CD4-positive, alpha-beta memory T cell (primary cell): ENCODE measurements around the gene SERPINB13. TPM values are rescaled to one million over a fixed set of nuclear protein-coding genes. Genes with fewer than 3 reads are reported as not detected.

ENCODE experiments used
- CTCF ChIA-PET: fragments of 350-600 bp; sonication (Branson Sonifier 250); formaldehyde crosslinking; loops from one replicate; lab custom pipeline; 2021; ENCODE audit warnings: inconsistent platforms; ENCODE audit not compliant: partially characterized antibody; lab: Charles Lee
- POLR2A ChIA-PET: fragments of 350-600 bp; sonication (Branson Sonifier 250); formaldehyde crosslinking; loops from one replicate; lab custom pipeline; 2021; ENCODE audit not compliant: partially characterized antibody; lab: Charles Lee
- DNase-seq, 5 donors: peaks; one replicate each; pipeline versions ENCODE4 v3.0.0 to v3.0.0-alpha.2; 2020 to 2022; ENCODE audit warnings: mixed read lengths in 1 of 5
- H3K27ac ChIP-seq: one replicate; pipeline ENCODE4 v1.7.0; 2013; ENCODE audit warnings: low read depth, low read length
- H3K27me3 ChIP-seq: 2 replicates; pipeline ENCODE4 v1.7.0; 2013; ENCODE audit warnings: mild to moderate bottlenecking, low read length, moderate library complexity; ENCODE audit not compliant: insufficient read depth
- H3K36me3 ChIP-seq: 2 replicates; pipeline ENCODE4 v1.7.0; 2013; ENCODE audit warnings: mild to moderate bottlenecking, low read length, moderate library complexity; ENCODE audit not compliant: insufficient read depth
- H3K4me1 ChIP-seq: 2 replicates; pipeline ENCODE4 v1.7.0; 2013; ENCODE audit warnings: mild to moderate bottlenecking, low read length, moderate library complexity; ENCODE audit not compliant: insufficient read depth
- H3K4me3 ChIP-seq, 2 donors: one replicate each; pipeline ENCODE4 v1.7.0; 2013; ENCODE audit warnings: low read length in 2 of 2, mild to moderate bottlenecking in 1 of 2
- H3K9me3 ChIP-seq, 2 donors: one replicate each; pipeline ENCODE4 v1.7.0; 2013; ENCODE audit warnings: low read length in 2 of 2, control low read depth in 1 of 2; ENCODE audit not compliant: control insufficient read depth in 1 of 2
- H3K27ac Mint-ChIP-seq, 7 donors: one replicate each; pipeline ENCODE4 v1.8.0; 2020 to 2021; ENCODE audit warnings: mixed read lengths in 7 of 7, mild to moderate bottlenecking in 6 of 7, inconsistent platforms in 3 of 7, moderate library complexity in 3 of 7
- H3K27me3 Mint-ChIP-seq, 2 donors: one replicate each; pipeline ENCODE4 v1.8.0; 2020 to 2021; ENCODE audit warnings: mixed read lengths in 2 of 2
- H3K36me3 Mint-ChIP-seq, 2 donors: one replicate each; pipeline ENCODE4 v1.8.0; 2020 to 2021; ENCODE audit warnings: mixed read lengths in 2 of 2, inconsistent platforms in 1 of 2, mild to moderate bottlenecking in 1 of 2
- H3K4me1 Mint-ChIP-seq, 4 donors: one replicate each; pipeline ENCODE4 v1.8.0; 2020 to 2021; ENCODE audit warnings: mixed read lengths in 4 of 4, mild to moderate bottlenecking in 1 of 4
- H3K4me3 Mint-ChIP-seq, 8 donors: one replicate each; pipeline ENCODE4 v1.8.0; 2020 to 2021; ENCODE audit warnings: mixed read lengths in 8 of 8, mild to moderate bottlenecking in 7 of 8, moderate library complexity in 6 of 8, inconsistent platforms in 3 of 8
- H3K9me3 Mint-ChIP-seq, 8 donors: one replicate each; pipeline ENCODE4 v1.8.0; 2020 to 2021; ENCODE audit warnings: mixed read lengths in 8 of 8, mild to moderate bottlenecking in 5 of 8, inconsistent platforms in 3 of 8, moderate library complexity in 1 of 8
- intact Hi-C: fragments of 100-400 bp; cut with micrococcal nuclease; formaldehyde crosslinking; loops from one replicate; pipeline ENCODE4 v1.15.1; 2023
- polyA plus RNA-seq, 2 donors: library from polyadenylated mRNA; unstranded; fragments of 300-500 nt; fragmentation: Illumina TruSeq; gene quantifications; one replicate each; pipeline ENCODE4 v1.2.3, GENCODE V29; 2021
- total RNA-seq, 2 experiments: library from RNA; stranded (reverse); gene quantifications; one replicate each; pipeline ENCODE4 v1.2.3, GENCODE V29; 2021

SERPINB13 gene
- total and polyA plus RNA-seq, 4 experiments from 2014 or later, result not detected

- Mint-ChIP-seq H3K4me3 (no peak overlapping the region), H3K27ac (no peak overlapping the region), H3K4me1 (no peaks in the 10 kb centered on the region), H3K36me3 (no peaks in the 10 kb centered on the region), H3K9me3 (peaks cover 0 to 6% (median 0%) of the 10 kb centered on the region in 8 donors), H3K27me3 (peaks cover 12 to 15% of the 10 kb centered on the region in 2 donors)
- H3K36me3 ChIP-seq, result no peaks in the 10 kb centered on the region
- no peaks in the 10 kb centered on the region for H3K9me3 ChIP-seq
- DNase-seq, result no peak
- H3K4me3 ChIP-seq, result no peak overlapping the region
- no peaks in the 10 kb centered on the region for H3K4me1 ChIP-seq
- ChIA-PET POLR2A (no interaction called here), CTCF (no interaction called here)
- no peak overlapping the region for H3K27ac ChIP-seq
- H3K27me3 ChIP-seq, result no peaks in the 10 kb centered on the region
- intact Hi-C loops, result no loop called here
These were observed 1.8 kb downstream of the SERPINB13 start for GRCh38 chr18:63588909-63589308.

GRCh38 chr18:63590373-63590772, 3.2 kb downstream of the SERPINB13 start:
- H3K9me3 Mint-ChIP-seq, result peaks cover 0 to 6% (median 0%) of the 10 kb centered on the region in 8 donors
- no peaks in the 10 kb centered on the region for H3K4me1 ChIP-seq
- H3K4me1 Mint-ChIP-seq, result no peaks in the 10 kb centered on the region
- ChIA-PET CTCF (interaction anchor here (0.6 kb wide), 1 partner anchor 11 kb away, joined by 3 read pairs; no protein-coding TSS in a partner anchor), POLR2A (no interaction called here)
- no peak overlapping the region for H3K27ac ChIP-seq
- peaks cover 9 to 16% of the 10 kb centered on the region in 2 donors for H3K27me3 Mint-ChIP-seq
- no peak overlapping the region for H3K4me3 Mint-ChIP-seq
- no peak overlapping the region for H3K27ac Mint-ChIP-seq
- no peaks in the 10 kb centered on the region for H3K27me3 ChIP-seq
- no peaks in the 10 kb centered on the region for H3K36me3 Mint-ChIP-seq
- DNase-seq, result no peak
- H3K4me3 ChIP-seq, result no peak overlapping the region
- H3K36me3 ChIP-seq, result no peaks in the 10 kb centered on the region
- intact Hi-C loops, result no loop called here
- no peaks in the 10 kb centered on the region for H3K9me3 ChIP-seq

- peaks cover 4 to 11% of the 10 kb centered on the region in 2 donors for H3K27me3 Mint-ChIP-seq
- H3K4me1 ChIP-seq, result no peaks in the 10 kb centered on the region
- no peaks in the 10 kb centered on the region for H3K9me3 ChIP-seq
- no peak overlapping the region for H3K27ac ChIP-seq
- H3K36me3 Mint-ChIP-seq, result no peaks in the 10 kb centered on the region
- H3K27ac Mint-ChIP-seq, result no peak overlapping the region
- intact Hi-C loops, result no loop called here
- H3K9me3 Mint-ChIP-seq, result peaks cover 0 to 4% (median 0%) of the 10 kb centered on the region in 8 donors
- no peaks in the 10 kb centered on the region for H3K36me3 ChIP-seq
- no peak overlapping the region for H3K4me3 Mint-ChIP-seq
- no peak overlapping the region for H3K4me3 ChIP-seq
- H3K27me3 ChIP-seq, result no peaks in the 10 kb centered on the region
- ChIA-PET CTCF (interaction anchor here (0.6 kb wide), 1 partner anchor 10 kb away, joined by 3 read pairs; no protein-coding TSS in a partner anchor), POLR2A (no interaction called here)
- H3K4me1 Mint-ChIP-seq, result no peaks in the 10 kb centered on the region
- DNase-seq, result no peak
These were observed 4.0 kb downstream of the SERPINB13 start for GRCh38 chr18:63590966-63591695.

GRCh38 chr18:63591725-63592124, 4.6 kb downstream of the SERPINB13 start:
- intact Hi-C loops, result no loop called here
- no peak overlapping the region for H3K4me3 Mint-ChIP-seq
- no peaks in the 10 kb centered on the region for H3K36me3 Mint-ChIP-seq
- H3K4me1 Mint-ChIP-seq, result no peaks in the 10 kb centered on the region
- peaks cover 4 to 11% of the 10 kb centered on the region in 2 donors for H3K27me3 Mint-ChIP-seq
- DNase-seq, result no peak
- no peaks in the 10 kb centered on the region for H3K27me3 ChIP-seq
- POLR2A ChIA-PET, result no interaction called here
- peaks cover 0 to 4% (median 0%) of the 10 kb centered on the region in 8 donors for H3K9me3 Mint-ChIP-seq
- H3K27ac ChIP-seq, result no peak overlapping the region
- CTCF ChIA-PET, result no interaction called here
- H3K4me3 ChIP-seq, result no peak overlapping the region
- no peak overlapping the region for H3K27ac Mint-ChIP-seq
- H3K4me1 ChIP-seq, result no peaks in the 10 kb centered on the region
- no peaks in the 10 kb centered on the region for H3K36me3 ChIP-seq
- H3K9me3 ChIP-seq, result no peaks in the 10 kb centered on the region

- Histone ChIP-seq H3K36me3 (no peaks in the 10 kb centered on the region), H3K27me3 (no peaks in the 10 kb centered on the region), H3K9me3 (no peaks in the 10 kb centered on the region), H3K27ac (no peak overlapping the region), H3K4me1 (no peaks in the 10 kb centered on the region), H3K4me3 (no peak overlapping the region)
- Mint-ChIP-seq H3K9me3 (peaks cover 0 to 4% (median 0%) of the 10 kb centered on the region in 8 donors), H3K36me3 (no peaks in the 10 kb centered on the region), H3K4me1 (no peaks in the 10 kb centered on the region), H3K27ac (no peak overlapping the region), H3K4me3 (no peak overlapping the region), H3K27me3 (peaks cover 4 to 11% of the 10 kb centered on the region in 2 donors)
- ChIA-PET CTCF (no interaction called here), POLR2A (no interaction called here)
- DNase-seq, result no peak
- intact Hi-C loops, result no loop called here
These were observed 5.3 kb downstream of the SERPINB13 start for GRCh38 chr18:63592471-63592870.

- H3K9me3 Mint-ChIP-seq, result peaks cover 0 to 5% (median 0%) of the 10 kb centered on the region in 8 donors
- peaks cover 2 to 3% of the 10 kb centered on the region in 2 donors for H3K27me3 Mint-ChIP-seq
- no peak overlapping the region for H3K27ac ChIP-seq
- POLR2A ChIA-PET, result no interaction called here
- H3K36me3 Mint-ChIP-seq, result no peaks in the 10 kb centered on the region
- H3K9me3 ChIP-seq, result no peaks in the 10 kb centered on the region
- H3K27me3 ChIP-seq, result no peaks in the 10 kb centered on the region
- no peaks in the 10 kb centered on the region for H3K4me1 Mint-ChIP-seq
- no peak overlapping the region for H3K27ac Mint-ChIP-seq
- H3K4me1 ChIP-seq, result no peaks in the 10 kb centered on the region
- H3K4me3 ChIP-seq, result no peak overlapping the region
- no peak overlapping the region for H3K4me3 Mint-ChIP-seq
- DNase-seq, result no peak
- intact Hi-C loops, result no loop called here
- H3K36me3 ChIP-seq, result no peaks in the 10 kb centered on the region
- CTCF ChIA-PET, result no interaction called here
These were observed 9.8 kb downstream of the SERPINB13 start for GRCh38 chr18:63596964-63597363.

- peaks cover 0 to 5% (median 0%) of the 10 kb centered on the region in 8 donors for H3K9me3 Mint-ChIP-seq
- H3K4me1 Mint-ChIP-seq, result no peaks in the 10 kb centered on the region
- Histone ChIP-seq H3K9me3 (no peaks in the 10 kb centered on the region), H3K27me3 (no peaks in the 10 kb centered on the region), H3K4me1 (no peaks in the 10 kb centered on the region), H3K36me3 (no peaks in the 10 kb centered on the region), H3K27ac (no peak overlapping the region), H3K4me3 (no peak overlapping the region)
- ChIA-PET POLR2A (no interaction called here), CTCF (interaction anchor here (1.7 kb wide), 1 partner anchor 12 kb away, joined by 3 read pairs; no protein-coding TSS in a partner anchor)
- no peak for DNase-seq
- H3K36me3 Mint-ChIP-seq, result no peaks in the 10 kb centered on the region
- intact Hi-C loops, result no loop called here
- H3K27ac Mint-ChIP-seq, result no peak overlapping the region
- no peak overlapping the region for H3K4me3 Mint-ChIP-seq
- H3K27me3 Mint-ChIP-seq, result peaks cover 0 to 4% of the 10 kb centered on the region in 2 donors
These were observed 16.2 kb downstream of the SERPINB13 start for GRCh38 chr18:63603355-63603754.
